ENCODE data around the gene PLA2G4F. TPM values are rescaled to one million over a fixed set of nuclear protein-coding genes. Genes with fewer than 3 reads are reported as not detected.

Gene PLA2G4F
- total RNA-seq, 1 donor from 2014 or later, result not detected

- Mint-ChIP-seq H3K27ac (no peak overlapping the region), H3K36me3 (ENCODE audit: low read depth) (no peaks in the 10 kb centered on the region), H3K4me1 (no peaks in the 10 kb centered on the region), H3K27me3 (peaks cover 3% of the 10 kb centered on the region), H3K4me3 (no peak overlapping the region), H3K9me3 (no peaks in the 10 kb centered on the region)
- intact Hi-C loops (cut with micrococcal nuclease), result no loop called here
- ATAC-seq (ENCODE audit: low read depth), result no peak
- ChIA-PET POLR2A (no interaction called here), CTCF (no interaction called here)
- TF ChIP-seq CTCF (IDR thresholded peaks at IDR 0.05), result no peak
- DNase-seq, result no peak
Measured at GRCh38 chr15:42119446-42119760, 37.0 kb downstream of the PLA2G4F start.

GRCh38 chr15:42118650-42119445 is 37.6 kb downstream of the PLA2G4F start:
- H3K4me3 Mint-ChIP-seq, result no peak overlapping the region
- no peak for TF ChIP-seq CTCF (IDR thresholded peaks at IDR 0.05)
- no peaks in the 10 kb centered on the region for H3K36me3 Mint-ChIP-seq (ENCODE audit: low read depth)
- no peak overlapping the region for H3K27ac Mint-ChIP-seq
- intact Hi-C loops (cut with micrococcal nuclease), result no loop called here
- no peak for DNase-seq
- no peak for ATAC-seq (ENCODE audit: low read depth)
- no peaks in the 10 kb centered on the region for H3K9me3 Mint-ChIP-seq
- CTCF ChIA-PET, result no interaction called here
- peaks cover 4% of the 10 kb centered on the region for H3K27me3 Mint-ChIP-seq
- POLR2A ChIA-PET, result no interaction called here
- H3K4me1 Mint-ChIP-seq, result no peaks in the 10 kb centered on the region

- no peak overlapping the region for H3K4me3 Mint-ChIP-seq
- no peak for TF ChIP-seq CTCF (IDR thresholded peaks at IDR 0.05)
Measured at GRCh38 chr15:42111924-42112323, 44.5 kb downstream of the PLA2G4F start.

GRCh38 chr15:42110367-42110766 is 46.1 kb downstream of the PLA2G4F start:
- no peak overlapping the region for H3K4me3 Mint-ChIP-seq
- POLR2A ChIA-PET, result no interaction called here
- DNase-seq (no peak), ATAC-seq (ENCODE audit: low read depth) (no peak)
- no peaks in the 10 kb centered on the region for H3K4me1 Mint-ChIP-seq
- TF ChIP-seq CTCF (IDR thresholded peaks at IDR 0.05), result no peak
- intact Hi-C loops (cut with micrococcal nuclease), result no loop called here
- no peaks in the 10 kb centered on the region for H3K9me3 Mint-ChIP-seq
- H3K36me3 Mint-ChIP-seq (ENCODE audit: low read depth), result no peaks in the 10 kb centered on the region
- no peak overlapping the region for H3K27ac Mint-ChIP-seq
- peaks cover 22% of the 10 kb centered on the region for H3K27me3 Mint-ChIP-seq
- CTCF ChIA-PET, result no interaction called here

More at GRCh38 chr15:42111924-42112323, 44.5 kb downstream of the PLA2G4F start:
- H3K27me3 Mint-ChIP-seq, result peaks cover 21% of the 10 kb centered on the region
- intact Hi-C loops (cut with micrococcal nuclease), result no loop called here
- ChIA-PET POLR2A (no interaction called here), CTCF (no interaction called here)
- no peaks in the 10 kb centered on the region for H3K36me3 Mint-ChIP-seq (ENCODE audit: low read depth)
- no peaks in the 10 kb centered on the region for H3K9me3 Mint-ChIP-seq
- H3K4me1 Mint-ChIP-seq, result no peaks in the 10 kb centered on the region
- no peak for DNase-seq
- no peak overlapping the region for H3K27ac Mint-ChIP-seq
- no peak for ATAC-seq (ENCODE audit: low read depth)

GRCh38 chr15:42108806-42109205 is 47.6 kb downstream of the PLA2G4F start:
- no peaks in the 10 kb centered on the region for H3K4me1 Mint-ChIP-seq
- H3K36me3 Mint-ChIP-seq (ENCODE audit: low read depth), result no peaks in the 10 kb centered on the region
- POLR2A ChIA-PET, result no interaction called here
- H3K27ac Mint-ChIP-seq, result no peak overlapping the region
- ATAC-seq (ENCODE audit: low read depth) (no peak), DNase-seq (no peak)
- no peak overlapping the region for H3K4me3 Mint-ChIP-seq
- CTCF ChIA-PET, result no interaction called here
- H3K27me3 Mint-ChIP-seq, result peaks cover 20% of the 10 kb centered on the region
- no peaks in the 10 kb centered on the region for H3K9me3 Mint-ChIP-seq
- intact Hi-C loops (cut with micrococcal nuclease), result no loop called here
- no peak for TF ChIP-seq CTCF (IDR thresholded peaks at IDR 0.05)

All from activated B cell treated with CpG ODN at 0.5 μM for 24 hours (primary cell).